Measurements from ENCODE around the gene NFATC3.

Gene NFATC3

DNA sequence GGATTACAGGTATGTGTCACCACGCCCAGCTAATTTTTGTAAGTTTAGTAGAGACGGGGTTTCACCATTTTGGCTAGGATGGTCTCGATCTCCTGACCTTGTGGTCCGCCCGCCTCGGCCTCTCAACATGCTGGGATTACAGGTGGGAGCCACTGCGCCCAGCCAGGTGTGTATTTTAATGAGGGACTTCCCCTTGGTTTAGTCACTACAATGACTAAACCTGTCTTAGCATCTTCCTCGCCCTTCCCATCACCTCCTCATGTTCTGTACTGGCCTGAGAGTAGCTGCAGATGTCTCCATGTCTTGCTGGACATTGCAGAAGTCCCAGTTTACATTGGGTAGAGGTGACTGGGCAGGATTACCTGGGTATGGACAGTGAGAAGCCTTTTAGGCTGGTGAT lies 188.7 kb downstream of the NFATC3 start:
- DNase-seq (ENCODE audit: low read depth): no peak

- DNase-seq (ENCODE audit: low read depth): no peak
These were observed 189.3 kb downstream of the NFATC3 start for GRCh38 chr16:68274441-68274840.

DNA sequence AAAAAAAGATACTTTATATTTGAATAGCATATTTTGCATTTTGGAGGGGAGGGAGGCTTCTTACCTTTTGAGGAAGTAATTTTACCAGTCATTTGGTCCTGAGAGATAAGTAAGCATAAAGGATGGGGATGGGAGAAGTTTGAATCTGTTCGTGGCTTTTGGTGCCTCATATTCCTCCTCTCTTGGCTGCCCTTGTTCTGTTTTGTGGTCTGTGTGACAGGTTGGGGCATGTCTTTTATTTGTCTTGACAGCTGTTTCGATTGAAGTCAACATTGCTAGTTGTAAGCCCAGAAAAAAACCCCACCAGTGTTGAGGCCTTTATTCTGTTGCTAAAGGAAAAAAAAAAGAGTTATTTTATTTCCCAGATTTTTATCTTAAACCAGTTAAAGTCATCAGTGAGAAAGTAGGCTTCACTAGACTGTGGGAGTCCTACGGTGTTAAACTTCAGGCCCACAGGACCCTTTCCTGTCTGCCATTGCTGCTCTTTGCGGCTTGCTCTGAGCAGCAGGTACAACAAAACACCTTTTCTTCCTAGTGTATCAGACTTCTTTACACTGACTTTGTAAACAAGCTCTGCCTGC lies 190.5 kb downstream of the NFATC3 start:
- DNase-seq (ENCODE audit: low read depth): no peak

- DNase-seq (ENCODE audit: low read depth): no peak
These were observed 191.1 kb downstream of the NFATC3 start for GRCh38 chr16:68276223-68276622.
